Right lobe of liver (tissue), 4 donors: ENCODE measurements around the gene LRRC10B.

Experiments used
- CTCF ChIP-seq, 4 donors: fragments of 200-600 bp in 3 of 4; fragments of 450-650 bp in 1 of 4; IDR thresholded peaks; one replicate each; pipeline versions ENCODE4 v1.5.1 to v1.8.0; 2016 to 2022; ENCODE audit warnings: antibody characterized with exemption in 4 of 4, mild to moderate bottlenecking in 2 of 4
- POLR2A ChIP-seq: fragments of 450-650 bp; IDR thresholded peaks from one replicate; pipeline ENCODE4 v1.6.1; 2017; ENCODE audit warnings: antibody characterized with exemption, mild to moderate bottlenecking
- donor health status: DM: no; HTN: no; CAD: no.
- donor health status: DM: no; HTN: no; CAD: no.
- donor health status: DM: no; HTN: yes; CAD: no.

DNA sequence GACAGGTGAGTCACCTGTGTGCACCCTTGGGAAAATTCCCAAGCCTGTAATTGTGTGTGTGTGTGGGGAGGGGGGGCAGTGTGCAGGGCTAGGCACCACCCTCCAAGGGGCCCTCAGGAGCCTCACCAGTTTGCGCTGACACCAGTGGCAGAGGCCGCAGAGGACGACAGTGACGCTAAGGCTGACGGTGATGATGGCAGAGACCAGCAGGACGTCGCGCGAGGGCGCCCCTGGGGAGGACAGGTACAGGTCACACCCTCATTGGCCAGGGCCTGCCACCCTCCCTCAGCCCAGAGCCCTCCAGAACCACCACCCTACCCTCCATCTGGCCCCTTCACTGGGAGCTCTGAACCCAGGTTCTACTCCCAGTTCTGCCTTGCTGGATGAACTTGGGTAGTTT lies 47.4 kb downstream of the LRRC10B start:
- TF ChIP-seq CTCF (IDR thresholded peaks at IDR 0.05), result no peak
- no peak for TF ChIP-seq POLR2A
